GM20000 (cell line): ENCODE results near the gene CA9.

Experiments
- DNase-seq: peaks from one replicate; pipeline ENCODE4 v3.0.0; 2012; ENCODE audit warnings: low spot score
- CTCF ChIP-seq: IDR thresholded peaks from 2 replicates; pipeline ENCODE4 v1.5.1; 2012; ENCODE audit warnings: mild to moderate bottlenecking, control low read depth; ENCODE audit errors: extremely low read depth, missing control alignments

CA9 gene

GRCh38 chr9:35728041-35728971, 54.6 kb downstream of the CA9 start:
- peak; percentile 75 for DNase-seq

DNA sequence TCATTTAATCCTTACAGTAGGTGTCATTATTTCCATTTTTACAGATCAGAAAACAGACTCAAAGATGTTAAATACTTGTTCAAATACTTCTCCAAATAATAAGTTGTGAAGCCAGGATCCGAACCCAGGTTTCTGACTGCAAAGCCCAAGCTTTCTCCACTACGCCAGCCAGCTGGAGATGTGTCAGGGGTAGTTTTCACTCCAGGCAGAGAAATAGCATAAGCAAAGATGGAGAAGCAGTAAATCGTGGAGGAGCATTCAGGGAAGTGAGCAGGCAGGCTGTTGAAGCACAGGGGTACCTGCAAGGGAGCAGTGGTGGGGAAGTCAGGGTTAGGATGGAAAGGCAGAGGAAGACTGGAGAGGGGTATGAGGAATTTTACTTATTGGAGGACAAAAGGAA, 55.4 kb downstream of the CA9 start:
- no peak for TF ChIP-seq CTCF
- DNase-seq: no peak

More at GRCh38 chr9:35728041-35728971, 54.6 kb downstream of the CA9 start:
- no peak for TF ChIP-seq CTCF

DNA sequence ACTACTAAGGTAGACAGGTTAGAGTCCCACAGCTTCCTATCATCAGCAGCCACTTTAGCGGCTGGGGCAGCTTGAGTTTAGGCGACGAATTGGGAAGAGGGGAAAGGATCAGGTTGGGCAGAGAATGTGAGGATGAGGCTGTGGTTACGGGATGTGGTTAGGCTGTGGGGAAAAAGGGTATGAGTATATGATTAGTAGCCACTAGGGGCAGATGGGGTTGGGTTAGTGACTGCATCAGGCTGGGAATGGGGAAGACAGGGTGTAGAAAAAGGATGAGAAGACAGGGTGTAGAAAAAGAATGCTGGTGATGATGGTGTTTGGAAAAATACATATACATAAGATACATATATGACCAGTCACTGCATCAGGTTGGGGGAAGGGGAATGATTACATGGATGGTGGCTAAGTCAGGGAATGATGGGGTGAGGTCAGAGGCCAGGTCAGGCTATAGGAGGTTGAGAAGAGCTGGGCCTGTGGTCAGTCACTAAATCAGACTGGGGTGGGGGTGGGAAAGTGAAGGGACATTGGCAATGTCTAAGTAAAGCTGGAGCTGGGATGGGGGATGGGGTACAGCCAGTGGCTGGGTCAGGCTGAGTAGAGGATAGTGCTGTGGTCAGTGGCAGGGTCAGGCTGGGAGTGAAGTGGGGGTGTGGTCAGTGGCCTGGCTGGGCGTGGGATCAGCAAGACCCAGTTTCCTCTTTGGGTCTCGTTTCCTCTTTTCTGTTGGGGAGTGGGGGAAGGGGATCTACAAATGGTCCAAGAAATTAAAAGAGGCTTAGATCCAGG, 56.2 kb downstream of the CA9 start:
- DNase-seq: peak; percentile 48

DNA sequence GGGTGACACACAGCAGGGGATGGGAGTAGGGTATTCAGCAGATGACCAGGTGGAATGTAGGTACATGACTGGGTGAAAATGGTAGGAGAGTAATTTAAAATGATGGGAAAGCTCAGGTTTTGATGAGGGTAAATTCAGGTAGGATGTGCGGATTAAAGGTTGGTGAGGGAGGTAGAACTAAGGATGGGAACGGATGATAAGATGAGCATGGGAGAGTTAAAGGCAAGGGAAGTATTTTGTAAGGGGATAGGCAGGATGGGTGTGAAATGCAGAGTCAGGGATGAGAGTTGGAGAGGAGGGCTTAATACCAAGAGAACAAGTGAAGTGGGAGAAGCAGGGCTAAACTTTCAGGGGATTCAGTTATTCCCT, 56.7 kb downstream of the CA9 start:
- no peak for TF ChIP-seq CTCF
- no peak for DNase-seq

More for the DNA sequence above, 56.2 kb downstream of the CA9 start:
- TF ChIP-seq CTCF: peak; percentile 16
